MCF 10A (cell line): ENCODE data around the gene PCBP2. TPM values are rescaled to one million over a fixed set of nuclear protein-coding genes. Genes with fewer than 3 reads are reported as not detected.
"Not testable (repeated sequence)": the region's sequence is repeated elsewhere in the genome, so short reads cannot be mapped to it uniquely, and the experiment has no call there.

Source experiments
- BruUV-seq: library from RNA; stranded (reverse); fragments of 400-500 nt; replicated peaks from 2 replicates; lab custom pipeline; 2021; lab: Mats Ljungman, UMichigan
- CTCF ChIA-PET: fragments of 300-600 bp; sonication (Branson Sonifier 250); formaldehyde crosslinking; extraction: SDS; loops from one replicate; lab custom pipeline; 2021; ENCODE audit warnings: antibody characterized with exemption, inconsistent platforms; lab: Yijun Ruan, JAX
- POLR2A ChIA-PET: fragments of 300-600, 350-650 bp; sonication (Branson Sonifier 250); formaldehyde crosslinking; extraction: SDS; loops from one replicate; lab custom pipeline; 2020; ENCODE audit warnings: antibody characterized with exemption, inconsistent platforms; lab: Yijun Ruan, JAX
- DNase-seq: peaks from one replicate; pipeline ENCODE4 v3.0.0-alpha.2; 2018; ENCODE audit not compliant: unreplicated experiment
- H3K27ac Mint-ChIP-seq: one replicate; pipeline ENCODE4 v1.8.0; 2022; ENCODE audit warnings: mild to moderate bottlenecking, low read depth, mixed read lengths; ENCODE audit not compliant: unreplicated experiment
- H3K27me3 Mint-ChIP-seq: one replicate; pipeline ENCODE4 v1.8.0; 2022; ENCODE audit warnings: mixed read lengths; ENCODE audit not compliant: insufficient read depth, unreplicated experiment
- H3K36me3 Mint-ChIP-seq: one replicate; pipeline ENCODE4 v1.8.0; 2022; ENCODE audit warnings: mild to moderate bottlenecking, moderate library complexity, mixed read lengths; ENCODE audit not compliant: insufficient read depth, unreplicated experiment
- H3K4me1 Mint-ChIP-seq: one replicate; pipeline ENCODE4 v1.8.0; 2022; ENCODE audit warnings: mixed read lengths; ENCODE audit not compliant: insufficient read depth, unreplicated experiment
- H3K4me3 Mint-ChIP-seq: one replicate; pipeline ENCODE4 v1.8.0; 2022; ENCODE audit warnings: mild to moderate bottlenecking, moderate library complexity, mixed read lengths; ENCODE audit not compliant: unreplicated experiment
- H3K9me3 Mint-ChIP-seq: one replicate; pipeline ENCODE4 v1.8.0; 2022; ENCODE audit warnings: mixed read lengths; ENCODE audit not compliant: unreplicated experiment
- intact Hi-C: fragments of 100-400 bp; cut with micrococcal nuclease; formaldehyde crosslinking; loops from 2 replicates; pipeline ENCODE4 v1.14.1; 2022
- total RNA-seq: library from RNA; stranded (reverse); gene quantifications from 2 replicates; pipeline ENCODE4 v1.2.3, GENCODE V29; 2022
- TF ChIP-seq, protein P1 (sequence below): fragments of 200-600 bp; IDR thresholded peaks from one replicate; pipeline ENCODE4 v1.8.0; 2022; ENCODE audit warnings: antibody characterized with exemption, mild to moderate bottlenecking; ENCODE audit not compliant: unreplicated experiment

Gene PCBP2
- total RNA-seq, 1 experiment from 2014 or later = 1,037 TPM

DNA sequence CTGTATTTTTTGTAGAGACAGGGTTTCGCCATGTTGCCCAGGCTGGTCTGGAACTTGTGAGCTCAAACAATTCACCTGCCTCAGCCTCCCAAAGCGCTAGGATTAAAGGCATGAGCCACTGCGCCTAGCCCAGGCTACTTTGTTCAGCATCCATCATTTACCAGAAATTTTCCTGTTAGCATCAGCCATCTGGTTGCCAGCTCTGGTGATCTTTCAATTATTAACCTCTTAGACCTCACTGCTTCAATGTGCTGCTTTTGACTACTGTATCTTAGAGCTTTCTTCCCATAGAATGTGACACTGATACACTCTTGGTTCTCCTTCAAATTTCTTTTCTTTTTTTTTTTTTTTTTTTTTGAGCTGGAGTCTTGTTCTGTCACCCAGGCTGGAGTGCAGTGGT lies 33.7 kb upstream of the PCBP2 start:
- no peak for DNase-seq
- H3K4me1 Mint-ChIP-seq = peaks cover 14% of the 10 kb centered on the region
- intact Hi-C loops = no loop called here
- ChIA-PET CTCF (interaction anchor here (0.5 to 2.7 kb wide), 4 partner anchors 13 to 94 kb away, joined by 3 to 34 read pairs (median 4); no protein-coding TSS in a partner anchor), POLR2A (interaction anchor here (0.7 to 2.2 kb wide), 5 partner anchors 10 to 66 kb away, joined by 3 to 10 read pairs (median 5); partner anchors contain the start of gene SP1)
- no peaks in the 10 kb centered on the region for H3K27me3 Mint-ChIP-seq
- H3K36me3 Mint-ChIP-seq = peaks cover 30% of the 10 kb centered on the region
- H3K27ac Mint-ChIP-seq = no peak overlapping the region
- H3K9me3 Mint-ChIP-seq = no peaks in the 10 kb centered on the region
- no peak overlapping the region for H3K4me3 Mint-ChIP-seq
- TF ChIP-seq, protein P1, sequence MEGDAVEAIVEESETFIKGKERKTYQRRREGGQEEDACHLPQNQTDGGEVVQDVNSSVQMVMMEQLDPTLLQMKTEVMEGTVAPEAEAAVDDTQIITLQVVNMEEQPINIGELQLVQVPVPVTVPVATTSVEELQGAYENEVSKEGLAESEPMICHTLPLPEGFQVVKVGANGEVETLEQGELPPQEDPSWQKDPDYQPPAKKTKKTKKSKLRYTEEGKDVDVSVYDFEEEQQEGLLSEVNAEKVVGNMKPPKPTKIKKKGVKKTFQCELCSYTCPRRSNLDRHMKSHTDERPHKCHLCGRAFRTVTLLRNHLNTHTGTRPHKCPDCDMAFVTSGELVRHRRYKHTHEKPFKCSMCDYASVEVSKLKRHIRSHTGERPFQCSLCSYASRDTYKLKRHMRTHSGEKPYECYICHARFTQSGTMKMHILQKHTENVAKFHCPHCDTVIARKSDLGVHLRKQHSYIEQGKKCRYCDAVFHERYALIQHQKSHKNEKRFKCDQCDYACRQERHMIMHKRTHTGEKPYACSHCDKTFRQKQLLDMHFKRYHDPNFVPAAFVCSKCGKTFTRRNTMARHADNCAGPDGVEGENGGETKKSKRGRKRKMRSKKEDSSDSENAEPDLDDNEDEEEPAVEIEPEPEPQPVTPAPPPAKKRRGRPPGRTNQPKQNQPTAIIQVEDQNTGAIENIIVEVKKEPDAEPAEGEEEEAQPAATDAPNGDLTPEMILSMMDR = no peak
- BruUV-seq = no TSS peak

DNA sequence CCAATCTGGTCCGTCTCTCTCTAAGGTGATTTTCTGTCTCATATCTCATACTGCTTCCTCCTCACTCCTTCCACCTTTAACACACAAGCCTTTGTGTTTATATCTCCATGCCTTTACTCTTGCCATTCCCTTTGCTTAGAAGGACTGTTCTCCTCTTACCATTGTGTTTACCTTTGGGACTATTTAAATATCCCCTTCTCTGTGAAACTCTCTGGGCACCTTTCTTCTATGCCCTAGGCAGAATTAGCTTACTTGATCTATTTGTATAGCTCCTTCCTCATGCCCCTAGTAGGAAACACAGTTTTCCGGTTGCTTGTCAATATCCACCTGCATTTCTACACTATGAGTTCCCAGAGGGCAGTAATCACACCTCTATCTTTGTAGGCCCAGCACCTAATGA lies 32.1 kb upstream of the PCBP2 start:
- Mint-ChIP-seq H3K27ac (peak overlapping the region; percentile 36), H3K9me3 (no peaks in the 10 kb centered on the region), H3K4me1 (peaks cover 14% of the 10 kb centered on the region), H3K36me3 (peaks cover 19% of the 10 kb centered on the region), H3K27me3 (no peaks in the 10 kb centered on the region), H3K4me3 (no peak overlapping the region)
- intact Hi-C loops = loop anchor here (2.0 kb wide), 1 partner anchor 81 kb away; the partner anchor contains the start of gene TARBP2
- DNase-seq = no peak
- TF ChIP-seq, protein P1 = no peak
- CTCF ChIA-PET = interaction anchor here (1.0 to 7.8 kb wide), 5 partner anchors 9 to 97 kb away, joined by 3 to 160 read pairs (median 4); partner anchors contain the start of gene AAAS
- TSS peak; percentile 16 for BruUV-seq
- POLR2A ChIA-PET = interaction anchor here (0.6 to 2.7 kb wide), 4 partner anchors 8 to 38 kb away, joined by 3 to 24 read pairs (median 3); no protein-coding TSS in a partner anchor

DNA sequence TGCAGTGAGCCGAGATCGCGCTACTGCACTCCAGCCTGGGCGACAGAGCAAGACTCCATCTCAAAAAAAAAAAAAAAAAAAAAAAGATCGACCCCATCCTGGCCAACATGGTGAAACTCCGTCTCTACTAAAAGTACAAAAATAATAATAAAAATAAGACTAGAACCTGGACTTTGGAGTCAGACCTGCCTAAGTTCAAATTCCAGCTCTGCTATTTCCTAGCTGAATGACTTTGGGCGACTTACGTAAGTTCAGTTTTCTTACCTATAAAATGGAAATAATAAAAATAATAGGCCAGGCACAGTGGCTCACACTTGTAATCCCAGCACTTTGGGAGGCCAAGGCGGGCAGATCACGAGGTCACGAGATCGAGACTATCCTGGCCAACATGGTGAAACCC lies 29.7 kb upstream of the PCBP2 start:
- H3K27ac Mint-ChIP-seq, intact Hi-C loops, H3K9me3 Mint-ChIP-seq, DNase-seq, H3K4me3 Mint-ChIP-seq, BruUV-seq, H3K27me3 Mint-ChIP-seq: not testable (repeated sequence)
- ChIA-PET POLR2A (interaction anchor here (0.6 to 2.6 kb wide), 8 partner anchors 12 to 368 kb away, joined by 3 to 20 read pairs (median 5); partner anchors contain the start of genes AAAS and TARBP2), CTCF (interaction anchor here (0.7 to 7.8 kb wide), 16 partner anchors 10 to 1722 kb away, joined by 3 to 160 read pairs (median 6); partner anchors contain the start of genes AAAS and SP1)
- Mint-ChIP-seq H3K36me3 (peaks cover 14% of the 10 kb centered on the region), H3K4me1 (peaks cover 14% of the 10 kb centered on the region)

DNA sequence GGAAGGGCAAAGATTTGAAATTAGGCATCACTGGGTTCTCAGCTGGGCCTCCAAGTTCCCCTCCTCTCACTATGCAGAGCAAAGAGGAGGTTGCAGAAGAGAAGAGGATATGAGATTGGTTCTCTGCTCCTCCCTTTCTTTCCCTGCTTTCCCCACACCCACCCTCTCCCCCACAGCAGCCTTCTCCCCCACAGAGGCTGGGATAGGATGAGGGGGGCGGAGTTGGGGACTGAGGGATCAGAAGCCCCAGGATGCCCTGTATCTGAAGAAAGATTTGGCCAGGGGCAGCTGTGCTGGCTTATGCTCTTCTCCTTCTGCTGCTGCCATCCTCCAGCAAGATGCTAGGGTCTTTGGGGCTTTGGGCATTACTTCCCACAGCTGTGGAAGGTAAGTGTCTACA lies 28.3 kb upstream of the PCBP2 start, which contains the start of gene AMHR2:
AMHR2 (plus strand) TSS at position 259 of the 400 bp plus-strand sequence; CDS start at position 339, 80 bp downstream.
- TF ChIP-seq, protein P1 = no peak
- no peaks in the 10 kb centered on the region for H3K9me3 Mint-ChIP-seq
- intact Hi-C loops = no loop called here
- no peaks in the 10 kb centered on the region for H3K27me3 Mint-ChIP-seq
- CTCF ChIA-PET = interaction anchor here (0.6 to 7.8 kb wide), 5 partner anchors 23 to 101 kb away, joined by 3 to 160 read pairs (median 4); partner anchors contain the start of gene AAAS
- DNase-seq = no peak
- peaks cover 7% of the 10 kb centered on the region for H3K36me3 Mint-ChIP-seq
- H3K27ac Mint-ChIP-seq = no peak within 1 kb of the TSS
- POLR2A ChIA-PET = interaction anchor here (1.3 kb wide), 1 partner anchor 44 kb away, joined by 4 read pairs; the partner anchor contains the start of gene SP1
- no peak within 1 kb of the TSS for H3K4me3 Mint-ChIP-seq
- peaks cover 23% of the 10 kb centered on the region for H3K4me1 Mint-ChIP-seq
- BruUV-seq = no TSS peak
